Osteocyte (in vitro differentiated cells): Measurements from ENCODE around the gene KCMF1. TPM values are rescaled to one million over a fixed set of nuclear protein-coding genes. Genes with fewer than 3 reads are reported as not detected.

Experiments
- DNase-seq: peaks from one replicate; pipeline ENCODE4 v3.0.0; 2021; ENCODE audit warnings: mixed read lengths; ENCODE audit not compliant: unreplicated experiment; ENCODE audit errors: extremely low spot score
- H3K27ac Mint-ChIP-seq: one replicate; pipeline ENCODE4 v1.8.0; 2021; ENCODE audit warnings: mild to moderate bottlenecking, mixed read lengths; ENCODE audit not compliant: unreplicated experiment
- H3K27me3 Mint-ChIP-seq: one replicate; pipeline ENCODE4 v1.8.0; 2021; ENCODE audit warnings: mixed read lengths; ENCODE audit not compliant: unreplicated experiment
- H3K36me3 Mint-ChIP-seq: one replicate; pipeline ENCODE4 v1.8.0; 2021; ENCODE audit warnings: mixed read lengths; ENCODE audit not compliant: unreplicated experiment
- H3K4me1 Mint-ChIP-seq: one replicate; pipeline ENCODE4 v1.8.0; 2021; ENCODE audit warnings: mixed read lengths; ENCODE audit not compliant: unreplicated experiment
- H3K4me3 Mint-ChIP-seq: one replicate; pipeline ENCODE4 v1.8.0; 2021; ENCODE audit warnings: mild to moderate bottlenecking, moderate library complexity, mixed read lengths; ENCODE audit not compliant: unreplicated experiment
- H3K9me3 Mint-ChIP-seq: one replicate; pipeline ENCODE4 v1.8.0; 2021; ENCODE audit warnings: mixed read lengths; ENCODE audit not compliant: unreplicated experiment
- total RNA-seq: library from RNA; stranded (reverse); gene quantifications from 2 replicates; pipeline ENCODE4 v1.2.1, GENCODE V29; 2021
- TF ChIP-seq, protein P1 (sequence below): fragments of 200-600 bp; sonication (generic); IDR thresholded peaks from 2 replicates; pipeline ENCODE4 v1.5.0; 2021; ENCODE audit warnings: antibody characterized with exemption, mild to moderate bottlenecking, moderate library complexity

KCMF1 gene
- total RNA-seq, 1 donor from 2014 or later: 67.2 TPM

GRCh38 chr2:85078536-85078935 is 107.6 kb downstream of the KCMF1 start:
- Mint-ChIP-seq H3K4me3 (no peak overlapping the region), H3K9me3 (peaks cover 14% of the 10 kb centered on the region), H3K4me1 (no peaks in the 10 kb centered on the region), H3K27ac (no peak overlapping the region), H3K27me3 (peaks cover 27% of the 10 kb centered on the region), H3K36me3 (no peaks in the 10 kb centered on the region)
- DNase-seq: no peak
- TF ChIP-seq, protein P1, sequence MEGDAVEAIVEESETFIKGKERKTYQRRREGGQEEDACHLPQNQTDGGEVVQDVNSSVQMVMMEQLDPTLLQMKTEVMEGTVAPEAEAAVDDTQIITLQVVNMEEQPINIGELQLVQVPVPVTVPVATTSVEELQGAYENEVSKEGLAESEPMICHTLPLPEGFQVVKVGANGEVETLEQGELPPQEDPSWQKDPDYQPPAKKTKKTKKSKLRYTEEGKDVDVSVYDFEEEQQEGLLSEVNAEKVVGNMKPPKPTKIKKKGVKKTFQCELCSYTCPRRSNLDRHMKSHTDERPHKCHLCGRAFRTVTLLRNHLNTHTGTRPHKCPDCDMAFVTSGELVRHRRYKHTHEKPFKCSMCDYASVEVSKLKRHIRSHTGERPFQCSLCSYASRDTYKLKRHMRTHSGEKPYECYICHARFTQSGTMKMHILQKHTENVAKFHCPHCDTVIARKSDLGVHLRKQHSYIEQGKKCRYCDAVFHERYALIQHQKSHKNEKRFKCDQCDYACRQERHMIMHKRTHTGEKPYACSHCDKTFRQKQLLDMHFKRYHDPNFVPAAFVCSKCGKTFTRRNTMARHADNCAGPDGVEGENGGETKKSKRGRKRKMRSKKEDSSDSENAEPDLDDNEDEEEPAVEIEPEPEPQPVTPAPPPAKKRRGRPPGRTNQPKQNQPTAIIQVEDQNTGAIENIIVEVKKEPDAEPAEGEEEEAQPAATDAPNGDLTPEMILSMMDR: no peak

- peaks cover 14% of the 10 kb centered on the region for H3K9me3 Mint-ChIP-seq
- TF ChIP-seq, protein P1: no peak
- H3K27me3 Mint-ChIP-seq: peaks cover 29% of the 10 kb centered on the region
- no peak overlapping the region for H3K27ac Mint-ChIP-seq
- no peaks in the 10 kb centered on the region for H3K36me3 Mint-ChIP-seq
- no peak for DNase-seq
- H3K4me3 Mint-ChIP-seq: no peak overlapping the region
- H3K4me1 Mint-ChIP-seq: no peaks in the 10 kb centered on the region
Measured at GRCh38 chr2:85083092-85083491, 112.1 kb downstream of the KCMF1 start.

DNA sequence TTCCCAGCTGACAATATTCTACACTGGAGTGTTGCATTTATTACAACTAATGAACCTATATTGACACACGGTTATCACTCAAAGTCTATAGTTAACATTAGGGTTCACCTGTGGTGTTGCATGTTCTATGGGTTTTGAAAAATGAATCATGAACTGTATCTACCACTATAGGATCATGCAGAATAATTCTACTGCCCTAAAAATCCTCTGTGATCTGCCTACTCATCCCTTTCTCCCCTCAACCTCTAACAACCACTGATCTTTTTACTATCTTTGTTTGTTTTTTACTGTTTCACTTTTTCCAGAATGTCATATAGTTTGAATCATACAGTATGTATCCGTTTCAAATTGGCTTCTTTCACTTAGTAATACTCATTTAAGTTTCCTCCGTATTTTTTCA is 114.6 kb downstream of the KCMF1 start:
- DNase-seq: no peak
- Mint-ChIP-seq H3K27ac (no peak overlapping the region), H3K27me3 (peaks cover 29% of the 10 kb centered on the region), H3K36me3 (no peaks in the 10 kb centered on the region), H3K4me1 (no peaks in the 10 kb centered on the region), H3K9me3 (peaks cover 14% of the 10 kb centered on the region), H3K4me3 (no peak overlapping the region)
- TF ChIP-seq, protein P1: no peak

DNA sequence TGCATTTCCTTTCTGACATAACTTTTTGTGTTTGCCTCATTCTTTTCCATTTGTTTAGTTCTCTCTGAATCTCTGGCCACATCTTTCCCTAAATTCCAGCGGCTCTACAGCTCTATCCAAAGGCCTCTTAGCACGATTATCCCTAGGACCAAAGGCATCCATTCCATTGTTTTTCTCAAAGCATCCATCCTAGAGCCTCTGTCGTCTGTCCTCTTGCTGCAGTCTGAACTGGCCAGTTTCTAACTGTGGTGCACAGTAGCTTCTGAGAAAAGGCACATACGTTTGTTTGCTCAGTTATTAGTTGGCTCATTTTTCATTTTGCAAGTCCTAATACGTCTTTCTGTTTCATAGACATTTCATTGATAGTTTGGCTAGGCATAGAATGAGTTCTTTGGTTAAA is 116.6 kb downstream of the KCMF1 start:
- DNase-seq: no peak
- TF ChIP-seq, protein P1: no peak
- Mint-ChIP-seq H3K9me3 (peaks cover 5% of the 10 kb centered on the region), H3K4me3 (no peak overlapping the region), H3K36me3 (no peaks in the 10 kb centered on the region), H3K4me1 (no peaks in the 10 kb centered on the region), H3K27ac (no peak overlapping the region), H3K27me3 (peaks cover 21% of the 10 kb centered on the region)

- DNase-seq: no peak
- H3K36me3 Mint-ChIP-seq: no peaks in the 10 kb centered on the region
Measured at GRCh38 chr2:85088921-85089320, 118.0 kb downstream of the KCMF1 start.

More at GRCh38 chr2:85088921-85089320, 118.0 kb downstream of the KCMF1 start:
- no peak overlapping the region for H3K27ac Mint-ChIP-seq
- TF ChIP-seq, protein P1: no peak
- peaks cover 8% of the 10 kb centered on the region for H3K27me3 Mint-ChIP-seq
- no peak overlapping the region for H3K4me3 Mint-ChIP-seq
- no peaks in the 10 kb centered on the region for H3K9me3 Mint-ChIP-seq
- H3K4me1 Mint-ChIP-seq: no peaks in the 10 kb centered on the region
